HepG2 (cell line): ENCODE measurements around the gene NDUFB7. TPM values are rescaled to one million over a fixed set of nuclear protein-coding genes. Genes with fewer than 3 reads are reported as not detected.

Source experiments
- AGO1 ChIP-seq: fragments of 200-400 bp; formaldehyde crosslinking; IDR thresholded peaks from 2 replicates; pipeline ENCODE4 v1.6.1; 2017; ENCODE audit warnings: mild to moderate bottlenecking, low read depth, low read length, moderate library complexity; ENCODE audit not compliant: poor library complexity, severe bottlenecking
- AHR ChIP-seq: IDR thresholded peaks from 2 replicates; pipeline ENCODE4 v1.6.1; 2018; ENCODE audit warnings: missing genetic modification reagents, missing compliant biosample characterization
- CENPX ChIP-seq: sonication (generic); formaldehyde crosslinking; IDR thresholded peaks from 2 replicates; pipeline ENCODE4 v1.9.0; 2021; ENCODE audit warnings: mild to moderate bottlenecking, missing genetic modification reagents, moderate library complexity
- ELF1 ChIP-seq: sonication (generic); formaldehyde crosslinking; IDR thresholded peaks from 2 replicates; pipeline ENCODE4 v1.4.0; 2020; ENCODE audit warnings: missing genetic modification reagents
- ELF4 ChIP-seq: sonication (generic); formaldehyde crosslinking; IDR thresholded peaks from 2 replicates; pipeline ENCODE4 v1.5.0; 2020; ENCODE audit warnings: missing genetic modification reagents, mild to moderate bottlenecking, moderate library complexity, borderline replicate concordance
- HBP1 ChIP-seq: IDR thresholded peaks from 2 replicates; pipeline ENCODE4 v1.6.1; 2016; ENCODE audit warnings: low read depth, control low read depth
- KAT8 ChIP-seq: IDR thresholded peaks from 2 replicates; pipeline ENCODE4 v1.6.1; 2016; ENCODE audit warnings: missing genetic modification reagents, missing compliant biosample characterization
- MAF1 ChIP-seq: sonication (generic); formaldehyde crosslinking; IDR thresholded peaks from 2 replicates; pipeline ENCODE4 v1.5.0; 2020; ENCODE audit warnings: missing genetic modification reagents, borderline replicate concordance
- MAFF ChIP-seq: IDR thresholded peaks from 2 replicates; pipeline ENCODE4 v1.6.1; 2011; ENCODE audit warnings: low read depth, low read length, improper control_type of control experiment
- NCOA1 ChIP-seq: sonication (generic); formaldehyde crosslinking; IDR thresholded peaks from 2 replicates; pipeline ENCODE4 v1.9.0; 2021; ENCODE audit warnings: missing genetic modification reagents
- NR2F6 ChIP-seq, 2 experiments: IDR thresholded peaks; 2 replicates each; pipeline ENCODE4 v1.6.1; 2016; ENCODE audit warnings: antibody characterized with exemption in 1 of 2, mild to moderate bottlenecking in 1 of 2
- NRL ChIP-seq: sonication (generic); formaldehyde crosslinking; IDR thresholded peaks from 2 replicates; pipeline ENCODE4 v1.5.0; 2020; ENCODE audit warnings: missing genetic modification reagents, mild to moderate bottlenecking, moderate library complexity, borderline replicate concordance
- PAX8 ChIP-seq: sonication (generic); formaldehyde crosslinking; IDR thresholded peaks from 2 replicates; pipeline ENCODE4 v1.8.0; 2022; ENCODE audit warnings: mild to moderate bottlenecking, missing genetic modification reagents, borderline replicate concordance
- PHF21A ChIP-seq: sonication (generic); formaldehyde crosslinking; IDR thresholded peaks from 2 replicates; pipeline ENCODE4 v1.5.0; 2020; ENCODE audit warnings: mild to moderate bottlenecking, missing genetic modification reagents
- SALL1 ChIP-seq: sonication (generic); formaldehyde crosslinking; IDR thresholded peaks from 2 replicates; pipeline ENCODE4 v1.8.0; 2022; ENCODE audit warnings: mild to moderate bottlenecking, missing genetic modification reagents
- SP5 ChIP-seq: IDR thresholded peaks from 2 replicates; pipeline ENCODE4 v1.6.1; 2016; ENCODE audit warnings: low read depth, borderline replicate concordance
- SSRP1 ChIP-seq: IDR thresholded peaks from 2 replicates; pipeline ENCODE4 v1.6.1; 2016; ENCODE audit warnings: control low read depth
- ZBTB8A ChIP-seq: sonication (generic); formaldehyde crosslinking; IDR thresholded peaks from 2 replicates; pipeline ENCODE4 v1.4.0; 2020; ENCODE audit warnings: mild to moderate bottlenecking, low read depth, missing genetic modification reagents, borderline replicate concordance
- ZMYM4 ChIP-seq: sonication (generic); formaldehyde crosslinking; IDR thresholded peaks from 2 replicates; pipeline ENCODE4 v1.8.1; 2023; ENCODE audit warnings: mild to moderate bottlenecking, missing genetic modification reagents
- ZNF138 ChIP-seq: sonication (generic); formaldehyde crosslinking; IDR thresholded peaks from 2 replicates; pipeline ENCODE4 v1.5.0; 2020; ENCODE audit warnings: mild to moderate bottlenecking, low read depth, missing genetic modification reagents
- ZNF225 ChIP-seq: sonication (generic); formaldehyde crosslinking; IDR thresholded peaks from 2 replicates; pipeline ENCODE4 v1.4.0; 2020; ENCODE audit warnings: mild to moderate bottlenecking, missing genetic modification reagents
- ZNF260 ChIP-seq: sonication (generic); formaldehyde crosslinking; IDR thresholded peaks from 2 replicates; pipeline ENCODE4 v1.4.0; 2020; ENCODE audit warnings: missing genetic modification reagents, low read depth, mild to moderate bottlenecking, borderline replicate concordance
- ZNF292 ChIP-seq: sonication (generic); formaldehyde crosslinking; IDR thresholded peaks from 2 replicates; pipeline ENCODE4 v1.8.1; 2022; ENCODE audit warnings: mild to moderate bottlenecking, low read depth, missing genetic modification reagents, borderline replicate concordance
- ZNF33B ChIP-seq: sonication (generic); formaldehyde crosslinking; IDR thresholded peaks from 2 replicates; pipeline ENCODE4 v1.5.1; 2020; ENCODE audit warnings: mild to moderate bottlenecking, missing genetic modification reagents
- ZNF343 ChIP-seq: sonication (generic); formaldehyde crosslinking; IDR thresholded peaks from 2 replicates; pipeline ENCODE4 v1.4.0; 2020; ENCODE audit warnings: mild to moderate bottlenecking, missing genetic modification reagents
- ZNF547 ChIP-seq: sonication (generic); formaldehyde crosslinking; IDR thresholded peaks from 2 replicates; pipeline ENCODE4 v1.5.1; 2020; ENCODE audit warnings: mild to moderate bottlenecking, missing genetic modification reagents
- ZNF597 ChIP-seq: sonication (generic); formaldehyde crosslinking; IDR thresholded peaks from 2 replicates; pipeline ENCODE4 v1.5.0; 2020; ENCODE audit warnings: missing genetic modification reagents
- ZNF598 ChIP-seq: sonication (generic); formaldehyde crosslinking; IDR thresholded peaks from 2 replicates; pipeline ENCODE4 v1.5.1; 2020; ENCODE audit warnings: mild to moderate bottlenecking, missing genetic modification reagents, borderline replicate concordance
- ZNF605 ChIP-seq: sonication (generic); formaldehyde crosslinking; IDR thresholded peaks from 2 replicates; pipeline ENCODE4 v1.8.0; 2022; ENCODE audit warnings: mild to moderate bottlenecking, missing genetic modification reagents
- ZNF672 ChIP-seq: sonication (generic); formaldehyde crosslinking; IDR thresholded peaks from 2 replicates; pipeline ENCODE4 v1.8.1; 2022; ENCODE audit warnings: missing genetic modification reagents
- ZNF720 ChIP-seq: sonication (generic); formaldehyde crosslinking; IDR thresholded peaks from 2 replicates; pipeline ENCODE4 v1.4.0; 2020; ENCODE audit warnings: missing genetic modification reagents
- ZSCAN25 ChIP-seq: sonication (generic); formaldehyde crosslinking; IDR thresholded peaks from 2 replicates; pipeline ENCODE4 v1.8.0; 2022; ENCODE audit warnings: mild to moderate bottlenecking, missing genetic modification reagents
- polyA plus RNA-seq, 8 experiments: library from polyadenylated mRNA; depleted of rRNA in 3 of 8; stranded (reverse) in 7 of 8; unstranded in 1 of 8; fragments of >200 nt; fragmentation: Illumina TruSeq in 4 of 8; extraction: Trizol in 4 of 8; gene quantifications; 2 replicates each; pipeline versions ENCODE4 v1.2.1 to v1.2.3, GENCODE V29; 2011 to 2016; ENCODE audit warnings: low read depth in 4 of 8, missing spikeins in 1 of 8, mixed read lengths in 1 of 8; ENCODE audit not compliant: insufficient read depth in 1 of 8
- total RNA-seq, 5 experiments: library from RNA; depleted of rRNA; stranded (reverse); fragments of >200 nt; fragmentation: Illumina TruSeq; extraction: Trizol; gene quantifications; 2 replicates each; pipeline ENCODE4 v1.2.3, GENCODE V29; 2016; ENCODE audit warnings: low read depth in 1 of 5

NDUFB7 gene
- total and polyA plus RNA-seq, 2 of the 13 experiments (the other 11 are each of a cell fraction or from before 2014, with no cell fraction given): 156 to 198 TPM

- peak; percentile 66; the same call in 1 of the 2 replicates for TF ChIP-seq KAT8 (CRISPR knock-in tag)
- no peak for TF ChIP-seq SSRP1
- peak; percentile 88; the same call in 1 of the 2 replicates for TF ChIP-seq ZNF138 (CRISPR knock-in tag)
- no peak for TF ChIP-seq MAFF
- no peak for TF ChIP-seq ELF4 (CRISPR knock-in tag)
- TF ChIP-seq NR2F6 (IDR thresholded peaks at IDR 0.05): no peak
- TF ChIP-seq NR2F6 (CRISPR knock-in tag; IDR thresholded peaks at IDR 0.05): no peak
- no peak for TF ChIP-seq ZNF720 (CRISPR knock-in tag)
- TF ChIP-seq ELF1 (CRISPR knock-in tag): no peak
- no peak for TF ChIP-seq ZNF260 (CRISPR knock-in tag)
- no peak for TF ChIP-seq HBP1
- no peak; the same call in 1 of the 2 replicates for TF ChIP-seq NRL (CRISPR knock-in tag)
- no peak for TF ChIP-seq ZBTB8A (CRISPR knock-in tag)
- TF ChIP-seq ZSCAN25 (CRISPR knock-in tag): no peak
- no peak for TF ChIP-seq ZNF292
- no peak for TF ChIP-seq ZNF547 (CRISPR knock-in tag)
- TF ChIP-seq CENPX (CRISPR knock-in tag): no peak
- TF ChIP-seq AHR (CRISPR knock-in tag): peak; percentile 56; the same call in 1 of the 2 replicates
- TF ChIP-seq ZNF598 (CRISPR knock-in tag): no peak
- TF ChIP-seq MAF1 (CRISPR knock-in tag): no peak; the same call in 1 of the 2 replicates
- no peak for TF ChIP-seq ZNF672 (CRISPR knock-in tag)
- TF ChIP-seq NCOA1 (CRISPR knock-in tag): no peak
- no peak; the same call in 1 of the 2 replicates for TF ChIP-seq ZNF605 (CRISPR knock-in tag)
- TF ChIP-seq SP5 (CRISPR knock-in tag): no peak
- TF ChIP-seq PAX8 (CRISPR knock-in tag): peak; percentile 31; the same call in 1 of the 2 replicates
- TF ChIP-seq ZNF225 (CRISPR knock-in tag): no peak; the same call in 1 of the 2 replicates
- peak; percentile 60 for TF ChIP-seq ZMYM4 (CRISPR knock-in tag)
- TF ChIP-seq ZNF597 (CRISPR knock-in tag): no peak
- peak; percentile 58 for TF ChIP-seq SALL1
- TF ChIP-seq PHF21A (CRISPR knock-in tag): no peak
- peak; percentile 95 for TF ChIP-seq AGO1
- no peak for TF ChIP-seq ZNF33B (CRISPR knock-in tag)
- peak; percentile 50; the same call in 1 of the 2 replicates for TF ChIP-seq ZNF343 (CRISPR knock-in tag)
Measured at GRCh38 chr19:14517840-14518505, 53.9 kb downstream of the NDUFB7 start, which contains the start of gene DNAJB1 (continued).
